Measurements from ENCODE around the gene PLCB2.

PLCB2 gene

GRCh38 chr15:40283615-40284300, 24.0 kb downstream of the PLCB2 start:
- FAIRE-seq, result no peak

- FAIRE-seq, result no peak
Observed at GRCh38 chr15:40282869-40283614, 24.7 kb downstream of the PLCB2 start, which contains the start of gene ANKRD63. TSS of gene ANKRD63 (minus strand) at chr15:40283064. CDS start at chr15:40282586, 478 bp downstream.

DNA sequence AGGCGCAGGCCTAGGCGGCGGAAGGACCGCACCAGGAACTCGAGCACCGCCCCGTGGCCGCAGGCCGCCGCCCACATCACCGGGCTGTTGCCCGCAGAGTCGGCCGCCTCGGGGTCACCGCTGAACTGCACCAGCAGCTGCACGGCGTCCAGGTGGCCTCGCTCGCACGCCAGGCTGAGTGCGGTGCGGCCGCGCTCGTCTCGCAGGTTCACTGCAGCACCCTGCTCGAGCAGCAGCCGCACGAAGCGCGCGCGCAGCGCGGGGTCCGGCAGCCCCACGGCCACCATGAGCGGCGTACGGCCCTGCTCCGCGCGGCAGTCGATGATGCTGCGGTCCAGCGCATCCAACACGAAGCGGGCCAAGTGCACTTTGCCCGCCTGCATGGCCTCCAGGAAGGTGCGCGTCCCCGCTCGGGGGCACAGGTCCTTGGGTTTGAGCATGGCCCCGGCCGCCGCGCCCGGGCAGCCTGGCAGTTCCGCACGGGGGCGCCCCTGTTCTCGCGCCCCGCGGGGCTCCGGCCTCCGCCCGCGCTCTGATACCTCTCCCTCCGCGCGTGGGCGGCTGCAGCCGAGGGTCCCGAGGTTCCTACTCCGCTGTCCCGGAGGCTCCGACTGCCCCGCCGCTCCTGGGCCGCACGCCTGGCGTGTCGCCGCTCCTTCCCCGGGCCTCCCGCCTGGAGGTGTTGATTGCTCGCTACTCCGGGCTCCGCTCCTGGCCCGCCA, 25.4 kb downstream of the PLCB2 start:
- FAIRE-seq, result no peak

GRCh38 chr15:40281801-40282146, 26.0 kb downstream of the PLCB2 start:
- FAIRE-seq, result no peak

DNA sequence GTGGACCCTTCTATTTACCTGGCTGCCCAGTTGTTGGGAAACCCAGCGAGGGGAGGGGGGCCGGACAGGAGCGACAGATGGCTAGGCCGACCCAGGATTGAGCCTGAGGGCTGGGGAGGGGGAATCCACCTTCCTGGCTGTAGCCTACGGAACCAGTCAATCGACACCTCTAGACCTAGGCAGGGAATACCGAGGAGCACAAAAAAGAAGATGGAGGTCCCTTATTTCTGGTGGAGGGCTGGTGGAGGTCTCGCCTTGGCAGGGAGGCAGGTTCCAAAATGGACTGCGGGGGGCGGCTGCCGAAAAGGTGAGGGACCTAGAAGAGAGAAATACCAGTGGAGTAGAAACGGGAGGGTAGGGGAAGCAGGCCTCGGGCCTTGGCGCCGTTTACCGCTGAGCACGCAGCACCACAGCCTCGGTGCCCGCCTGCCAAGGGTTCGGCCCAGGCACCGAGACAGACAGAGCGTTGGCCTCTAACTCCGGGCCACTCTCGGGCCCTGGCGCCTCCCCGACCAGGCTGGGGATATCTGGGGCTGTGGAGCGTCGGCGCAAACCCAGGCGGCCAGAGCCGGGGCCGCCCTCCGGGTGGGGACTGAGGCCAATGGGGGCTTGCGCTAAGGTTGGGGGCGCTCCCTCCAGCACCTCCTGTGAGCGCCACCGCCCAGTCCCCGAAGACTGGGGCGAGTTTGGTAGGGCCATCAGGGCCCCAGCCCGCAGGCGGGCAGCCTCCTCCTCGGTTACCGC, 26.5 kb downstream of the PLCB2 start:
- no peak for FAIRE-seq

DNA sequence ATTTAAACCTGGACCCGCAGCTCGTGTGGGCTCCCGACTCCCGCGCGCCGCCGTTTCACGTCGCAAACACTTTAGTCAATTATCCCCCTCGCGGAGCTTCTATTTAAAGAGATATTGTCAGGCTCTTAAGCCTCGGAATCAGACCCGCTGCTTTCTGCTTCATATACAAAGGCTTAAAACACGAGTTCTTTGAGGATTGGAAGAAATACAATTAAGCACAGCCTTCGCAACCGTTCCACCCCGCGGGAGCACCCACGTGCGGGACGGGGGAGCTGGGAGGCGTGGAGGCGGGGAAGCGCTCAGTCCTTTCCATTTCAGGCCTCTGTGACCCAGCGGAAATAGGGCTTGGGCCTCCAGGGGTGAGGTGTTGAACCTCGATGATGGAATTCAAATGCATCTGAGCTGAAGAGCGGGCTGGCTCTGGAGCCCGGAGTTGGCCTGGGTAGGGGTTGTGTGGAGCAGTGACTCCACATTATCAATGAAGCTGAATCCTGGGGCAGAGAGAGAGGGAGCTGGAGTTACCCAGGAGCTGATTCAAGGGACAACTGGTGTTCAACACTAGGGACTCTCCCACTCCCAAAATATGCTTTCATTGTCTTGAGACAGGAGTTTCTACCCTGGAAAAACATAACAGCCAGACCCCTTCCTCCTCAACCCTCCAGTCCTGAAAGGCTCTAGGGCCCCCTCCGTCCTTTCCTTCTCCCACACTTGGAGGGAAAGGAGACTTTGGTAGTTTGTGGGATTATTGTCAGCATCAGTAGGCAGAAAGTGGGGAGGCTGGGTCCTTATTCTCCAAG, 27.3 kb downstream of the PLCB2 start:
- FAIRE-seq, result no peak

GRCh38 chr15:40279437-40280141, 28.1 kb downstream of the PLCB2 start:
- peak; percentile 83 for FAIRE-seq

DNA sequence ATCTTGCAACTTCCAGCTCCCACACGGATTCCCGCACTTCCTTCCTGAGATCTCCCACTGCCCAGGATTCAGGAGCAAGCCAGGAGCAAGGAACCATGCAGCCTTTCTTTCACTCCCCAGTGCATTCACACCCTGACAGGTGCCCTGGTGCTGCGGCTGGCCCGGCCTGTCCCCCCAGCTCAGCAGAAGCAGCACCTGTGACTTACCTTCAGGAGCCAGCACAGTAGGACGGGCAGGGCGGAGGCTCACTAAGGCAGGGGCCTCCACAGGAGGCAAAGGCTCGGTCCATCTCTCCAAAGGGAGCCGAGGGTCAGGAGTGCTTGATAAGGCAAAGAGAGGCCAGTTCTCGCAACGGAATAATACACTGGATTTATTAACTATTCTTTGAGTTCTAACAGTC, 29.7 kb downstream of the PLCB2 start:
- FAIRE-seq, result no peak

- FAIRE-seq, result no peak
Observed at GRCh38 chr15:40277471-40277870, 30.3 kb downstream of the PLCB2 start.

GRCh38 chr15:40276927-40277326, 30.8 kb downstream of the PLCB2 start:
- no peak for FAIRE-seq

DNA sequence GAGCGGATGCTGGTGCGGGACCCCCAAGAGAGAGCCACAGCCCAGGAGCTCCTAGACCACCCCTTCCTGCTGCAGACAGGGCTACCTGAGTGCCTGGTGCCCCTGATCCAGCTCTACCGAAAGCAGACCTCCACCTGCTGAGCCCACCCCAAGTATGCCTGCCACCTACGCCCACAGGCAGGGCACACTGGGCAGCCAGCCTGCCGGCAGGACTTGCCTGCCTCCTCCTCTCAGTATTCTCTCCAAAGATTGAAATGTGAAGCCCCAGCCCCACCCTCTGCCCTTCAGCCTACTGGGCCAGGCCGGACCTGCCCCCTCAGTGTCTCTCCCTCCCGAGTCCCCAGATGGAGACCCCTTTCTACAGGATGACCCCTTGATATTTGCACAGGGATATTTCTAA, 31.8 kb downstream of the PLCB2 start:
- FAIRE-seq, result no peak

DNA sequence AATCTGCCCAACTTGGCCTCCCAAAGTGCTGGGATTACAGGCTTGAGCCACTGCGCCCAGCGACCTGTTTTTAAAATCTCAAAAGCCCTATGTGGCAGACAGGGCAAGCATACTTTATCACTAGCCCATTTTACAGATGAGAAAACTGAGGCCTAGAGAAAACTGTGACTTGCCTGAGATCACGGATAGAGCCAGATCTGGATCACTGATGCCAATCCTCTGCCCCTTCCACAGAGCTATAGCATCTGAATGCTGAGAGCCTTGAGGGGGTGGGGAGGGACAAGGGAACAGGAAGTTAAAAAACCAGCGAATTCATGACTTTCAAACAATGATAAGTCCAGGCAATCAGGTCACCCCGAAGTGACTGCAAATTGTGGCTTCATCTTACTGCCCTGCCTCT, 32.2 kb downstream of the PLCB2 start:
- FAIRE-seq, result no peak

- peak; percentile 92 for FAIRE-seq
Observed at GRCh38 chr15:40274350-40275274, 33.1 kb downstream of the PLCB2 start.

GRCh38 chr15:40273428-40273827, 34.3 kb downstream of the PLCB2 start:
- no peak for FAIRE-seq

GRCh38 chr15:40272485-40273056, 35.2 kb downstream of the PLCB2 start:
- FAIRE-seq, result no peak

- FAIRE-seq, result no peak
Observed at GRCh38 chr15:40271685-40272484, 35.9 kb downstream of the PLCB2 start.

DNA sequence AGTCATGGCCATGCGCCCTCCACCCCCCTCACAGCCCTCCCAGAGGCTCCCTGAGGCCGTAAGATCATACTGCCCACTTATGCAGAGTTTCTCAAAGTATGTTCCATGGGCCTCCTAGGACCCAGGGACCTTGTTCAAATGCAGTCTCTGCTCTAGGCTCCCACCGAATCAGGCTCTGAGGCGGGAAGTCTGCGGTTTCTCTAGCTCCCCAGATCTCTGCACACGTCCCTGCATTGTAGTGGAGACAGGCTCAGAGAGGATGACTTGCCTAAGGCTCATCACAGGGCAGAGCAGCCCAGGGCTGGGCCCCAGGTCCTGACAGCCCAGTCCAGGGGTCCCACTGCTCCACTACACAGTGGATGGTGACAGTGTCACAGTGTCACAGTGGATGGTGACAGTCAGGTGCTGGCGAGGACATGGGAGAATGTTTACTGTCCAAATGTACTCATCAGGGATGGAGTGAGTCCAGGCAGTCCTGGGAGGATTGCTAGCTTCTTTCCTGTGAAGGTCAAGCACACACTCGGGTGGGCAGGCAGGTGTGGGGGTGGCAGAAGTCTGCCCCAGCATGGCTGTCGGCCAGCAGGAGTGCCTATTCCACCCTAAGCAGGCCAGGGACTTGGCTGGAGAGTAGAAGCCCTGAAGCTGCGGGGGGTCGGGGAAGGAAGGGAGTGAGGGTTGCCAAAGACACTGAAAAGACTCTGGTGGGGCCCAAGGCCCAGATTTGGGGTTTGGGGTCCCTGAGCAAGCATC, 37.3 kb downstream of the PLCB2 start:
- no peak for FAIRE-seq

- no peak for FAIRE-seq
Observed at GRCh38 chr15:40269604-40270003, 38.1 kb downstream of the PLCB2 start.
